ENCODE results near the gene MGP.

GRCh38 chr12:14871886-14872285, 13.8 kb downstream of the MGP start:
- TF ChIP-seq CTCF (IDR thresholded peaks at IDR 0.05) (no peak), POLR2A (IDR thresholded peaks at IDR 0.05) (no peak)

Measured in adrenal gland (tissue), 5 donors.